Cortex of kidney (tissue), 1 donor: ENCODE results near the gene CA10.

Experiments
- DNase-seq: peaks from one replicate; lab custom pipeline; 2025; lab: John Stamatoyannopoulos, UW

Gene CA10

DNA sequence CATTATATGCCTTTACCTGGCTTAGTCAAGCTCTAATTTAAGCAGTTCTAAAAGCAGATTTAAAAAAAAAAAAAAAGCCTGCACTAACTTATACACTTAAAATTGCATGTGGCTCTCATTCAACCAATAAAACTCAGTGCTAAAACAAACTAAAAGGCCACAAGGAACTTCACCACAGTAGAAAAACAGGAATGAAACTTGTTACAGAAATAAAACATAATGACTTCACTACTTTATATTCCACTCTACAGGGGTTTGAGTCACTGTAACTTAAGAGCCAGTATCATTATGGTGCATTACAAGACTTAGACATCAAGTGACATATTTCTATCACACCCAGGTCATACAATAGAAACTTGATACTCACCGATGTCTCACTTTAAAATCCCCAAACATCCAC lies 11.1 kb downstream of the CA10 start:
- DNase-seq = no peak

GRCh38 chr17:52145476-52145875 lies 13.0 kb downstream of the CA10 start:
- DNase-seq = no peak

- no peak for DNase-seq
These were observed 15.0 kb downstream of the CA10 start for GRCh38 chr17:52143542-52143941.

DNA sequence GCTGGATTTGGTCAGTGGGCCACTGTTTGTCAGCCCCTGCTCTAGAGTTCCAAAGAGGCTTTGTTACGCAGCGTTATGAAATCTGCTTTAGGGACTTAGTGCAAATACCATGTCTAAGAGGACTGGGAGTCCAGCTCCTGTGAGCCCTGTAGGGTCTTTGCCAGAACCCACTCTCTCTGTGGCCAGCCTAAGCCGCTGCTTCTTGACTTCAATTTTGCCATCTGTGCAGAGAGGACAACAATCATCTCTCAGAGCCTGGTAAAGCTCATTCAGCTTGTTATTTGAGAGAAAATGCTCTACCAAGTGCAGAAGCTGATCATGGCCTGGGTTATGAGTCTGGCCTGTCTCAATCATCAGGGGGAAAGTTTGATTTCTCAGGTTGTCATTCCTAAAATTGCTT lies 17.9 kb downstream of the CA10 start:
- no peak for DNase-seq

GRCh38 chr17:52138752-52139151 lies 19.8 kb downstream of the CA10 start:
- no peak for DNase-seq

GRCh38 chr17:52138350-52138749 lies 20.2 kb downstream of the CA10 start:
- no peak for DNase-seq

GRCh38 chr17:52136166-52136565 lies 22.3 kb downstream of the CA10 start:
- DNase-seq = no peak

- no peak for DNase-seq
These were observed 23.9 kb downstream of the CA10 start for GRCh38 chr17:52134641-52135040.

DNA sequence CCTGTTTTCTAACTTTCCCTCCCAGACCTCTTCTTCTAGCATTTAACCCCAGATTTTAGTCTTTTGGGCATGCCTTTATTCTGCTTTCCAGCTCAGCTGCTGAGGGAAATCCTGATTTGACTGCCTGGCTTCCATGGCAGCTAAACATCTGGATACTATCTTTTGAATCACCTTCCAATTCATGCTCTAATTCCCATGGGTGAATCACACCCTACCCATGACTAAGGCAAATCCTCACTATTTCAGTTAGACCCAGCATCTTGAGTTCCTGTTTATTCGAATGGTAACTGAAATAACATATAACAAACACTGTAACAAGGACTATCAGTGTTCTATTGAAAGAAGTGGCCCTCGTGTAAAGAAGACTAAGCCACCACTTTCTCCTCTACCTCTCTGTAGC lies 29.8 kb downstream of the CA10 start:
- no peak for DNase-seq

GRCh38 chr17:52124993-52125392 lies 33.5 kb downstream of the CA10 start:
- DNase-seq = no peak

GRCh38 chr17:52124561-52124960 lies 34.0 kb downstream of the CA10 start:
- DNase-seq = no peak

DNA sequence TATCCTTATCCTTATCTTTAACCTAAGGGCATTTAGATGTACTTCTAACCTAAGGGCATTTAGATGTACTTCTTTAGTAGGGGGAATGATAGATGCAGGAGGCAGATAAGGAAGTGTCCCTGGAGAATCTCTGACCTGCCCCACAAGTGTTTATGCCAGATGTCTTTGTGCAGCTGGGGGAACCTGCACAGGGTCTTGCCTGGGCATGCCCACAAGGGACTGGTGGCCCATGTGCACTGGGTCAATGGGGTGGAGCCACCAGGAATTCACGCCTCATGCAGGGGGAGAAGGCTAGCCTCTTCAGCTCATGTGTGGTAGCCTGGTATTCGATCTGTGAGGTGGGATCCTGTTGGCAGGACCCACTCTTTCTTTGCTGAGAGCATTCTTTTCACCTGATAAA lies 38.0 kb downstream of the CA10 start:
- DNase-seq = no peak

- no peak for DNase-seq
These were observed 47.5 kb downstream of the CA10 start for GRCh38 chr17:52110923-52111581.

DNA sequence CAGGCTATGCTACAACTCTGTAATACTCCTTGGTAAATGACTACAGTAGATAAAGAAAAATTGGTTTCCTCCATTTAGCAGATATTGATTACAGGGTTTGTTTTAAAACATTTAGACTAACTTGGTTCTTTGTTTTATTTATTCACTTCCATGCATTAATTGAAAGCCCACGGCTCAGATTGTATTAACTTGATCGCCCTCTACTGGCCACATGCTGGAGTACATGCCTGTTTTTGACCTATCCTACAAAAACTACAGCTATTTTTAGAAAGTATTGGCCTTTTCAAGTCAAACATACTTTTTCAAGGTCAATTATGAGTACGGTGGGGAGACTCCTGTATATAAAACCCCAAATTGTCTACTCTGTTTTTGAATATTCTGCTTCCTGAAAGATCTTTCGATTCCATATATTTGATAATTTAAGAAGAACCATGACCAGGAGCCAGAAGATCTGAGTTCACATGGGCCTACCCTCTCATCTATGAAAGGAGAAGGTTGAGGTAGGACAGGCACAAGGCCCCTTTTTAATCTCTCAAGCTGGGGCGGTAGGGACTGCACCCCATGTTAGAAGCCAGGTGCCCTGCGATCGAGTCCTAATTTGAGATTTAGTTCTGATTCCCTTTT lies 51.8 kb downstream of the CA10 start:
- no peak for DNase-seq

GRCh38 chr17:52106072-52106471 lies 52.4 kb downstream of the CA10 start:
- no peak for DNase-seq

DNA sequence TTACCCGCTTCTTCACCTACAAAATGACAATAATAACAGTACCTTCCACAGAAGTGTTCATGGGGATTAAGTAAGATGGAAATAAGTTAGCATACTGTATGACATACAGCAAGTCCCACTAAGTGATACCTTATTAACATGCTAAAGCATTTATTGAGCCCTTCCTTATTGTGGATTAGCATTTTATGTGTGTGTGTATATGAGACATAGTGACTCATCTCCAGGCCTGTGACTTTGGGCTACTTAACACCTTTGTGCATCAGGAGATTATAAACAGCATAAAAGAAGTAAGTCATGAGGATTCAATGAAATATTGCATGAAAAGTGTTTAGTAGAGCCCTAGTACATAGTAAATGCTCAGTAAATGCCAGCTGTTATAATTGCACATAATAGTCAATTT lies 52.9 kb downstream of the CA10 start:
- no peak for DNase-seq

- no peak for DNase-seq
These were observed 62.5 kb downstream of the CA10 start for GRCh38 chr17:52096056-52096455.

DNA sequence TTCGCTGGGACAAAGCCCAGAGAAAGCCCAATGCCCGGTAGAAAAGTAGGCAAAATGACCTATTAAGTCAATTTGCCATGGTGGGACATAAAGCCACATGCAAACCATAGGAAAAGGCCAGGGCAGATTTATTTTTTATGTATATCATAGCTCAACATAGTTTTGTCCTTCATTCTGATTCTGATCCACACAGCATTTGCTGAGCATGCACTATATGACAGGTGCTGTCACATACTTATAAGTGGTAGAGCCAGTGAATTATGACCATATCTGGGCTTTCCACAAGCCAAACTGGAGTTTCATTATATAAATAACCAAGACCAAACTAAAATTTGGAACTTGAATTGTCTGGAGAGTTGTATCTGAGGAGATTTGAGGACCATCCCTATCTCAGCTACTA lies 74.3 kb downstream of the CA10 start:
- DNase-seq = no peak

- no peak for DNase-seq
These were observed 79.0 kb downstream of the CA10 start for GRCh38 chr17:52079496-52079895.

- no peak for DNase-seq
These were observed 86.8 kb downstream of the CA10 start for GRCh38 chr17:52071712-52072111.

- no peak for DNase-seq
These were observed 93.7 kb downstream of the CA10 start for GRCh38 chr17:52064791-52065211.

DNA sequence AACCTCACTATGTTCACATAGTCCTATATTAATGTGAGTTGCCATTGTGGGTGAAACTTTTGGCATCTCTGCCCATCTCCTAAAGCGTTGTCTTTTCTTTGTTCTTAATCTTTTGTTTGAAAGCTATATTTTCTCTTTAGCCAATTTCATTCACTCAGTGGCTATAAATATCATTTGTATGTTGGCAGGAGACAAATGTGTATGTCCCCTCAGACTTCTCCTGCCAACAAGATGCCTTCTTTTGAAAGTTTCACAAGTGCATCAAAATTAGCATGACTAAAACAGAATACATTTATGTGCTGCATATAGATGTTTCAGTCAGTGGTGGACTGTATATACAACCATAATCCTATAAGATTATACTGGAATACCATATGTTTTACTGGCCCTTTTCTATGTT lies 109.0 kb downstream of the CA10 start:
- no peak for DNase-seq

DNA sequence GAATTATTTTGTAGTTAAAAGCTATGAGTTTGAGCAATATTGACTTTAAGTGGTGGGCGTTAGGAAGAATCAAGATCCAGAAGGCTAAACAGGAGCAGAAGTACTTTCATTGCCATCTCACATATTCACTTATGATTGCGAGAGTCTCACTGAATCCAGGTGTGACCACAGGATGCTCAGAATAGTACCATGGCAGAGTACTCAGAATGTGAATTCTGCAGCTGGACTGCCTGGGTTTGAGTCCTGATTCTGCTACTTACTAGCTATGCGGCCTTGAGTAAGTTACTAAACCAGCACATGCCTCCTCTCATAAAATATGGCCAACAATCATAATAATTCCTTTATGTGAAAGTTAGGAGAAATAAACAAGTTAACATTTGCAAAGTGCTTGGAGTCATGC lies 109.5 kb downstream of the CA10 start:
- DNase-seq = no peak
